Spleen (tissue), 7 donors: ENCODE data around the gene ZNF569.

ENCODE experiments used
- CTCF ChIP-seq, 11 experiments: fragments of 200-600 bp in 7 of 11; fragments of 450-650 bp in 4 of 11; sonication (generic) in 4 of 11; IDR thresholded peaks in 8 of 11; conservative IDR thresholded peaks in 3 of 11; 1 replicate in 7 of 11; 2 replicates in 4 of 11; pipeline versions ENCODE4 v1.4.0 to v1.8.0; 2016 to 2021; ENCODE audit warnings: antibody characterized with exemption in 11 of 11, inconsistent platforms in 4 of 11, mild to moderate bottlenecking in 1 of 11
- POLR2A ChIP-seq, 3 donors: fragments of 450-650 bp; IDR thresholded peaks; one replicate each; pipeline ENCODE4 v1.5.1; 2017; ENCODE audit warnings: antibody characterized with exemption in 3 of 3, mild to moderate bottlenecking in 1 of 3
- POLR2AphosphoS5 ChIP-seq, 3 donors: sonication (generic); formaldehyde crosslinking; IDR thresholded peaks; one replicate each; pipeline ENCODE4 v1.5.1; 2017; ENCODE audit warnings: antibody characterized with exemption in 3 of 3
- donor health status: DM: no; HTN: no; CAD: no; lungs with moderate emphysema.
- donor health status: DM: no; HTN: no; CAD: no.
- donor health status: DM: no; HTN: no; CAD: no.

GRCh38 chr19:37511186-37511585, 43.9 kb upstream of the ZNF569 start:
- TF ChIP-seq POLR2AphosphoS5 (IDR thresholded peaks at IDR 0.05) (no peak), CTCF (IDR thresholded peaks at IDR 0.05 in 8 of 11, conservative IDR thresholded peaks at IDR 0.05 in 3 of 11) (no peak), POLR2A (IDR thresholded peaks at IDR 0.05) (no peak)
